Left ventricle myocardium inferior (tissue), 1 donor: Measurements from ENCODE around the gene CORO2A. TPM values are rescaled to one million over a fixed set of nuclear protein-coding genes. Genes with fewer than 3 reads are reported as not detected.
"Not testable (repeated sequence)": the region's sequence is repeated elsewhere in the genome, so short reads cannot be mapped to it uniquely, and the experiment has no call there.

Experiments
- DNase-seq: peaks from one replicate; pipeline ENCODE4 v3.0.0-alpha.2; 2020
- H3K27ac ChIP-seq: fragments of 200-600 bp; replicated peaks from 2 replicates; pipeline ENCODE4 v1.8.0; 2021
- H3K27me3 ChIP-seq: fragments of 200-600 bp; 2 replicates; pipeline ENCODE4 v1.8.0; 2021; ENCODE audit warnings: low read depth
- H3K36me3 ChIP-seq: fragments of 200-600 bp; 2 replicates; pipeline ENCODE4 v1.8.0; 2021
- H3K4me1 ChIP-seq: fragments of 200-600 bp; 2 replicates; pipeline ENCODE4 v1.8.0; 2021
- H3K4me3 ChIP-seq: fragments of 200-600 bp; 2 replicates; pipeline ENCODE4 v1.8.0; 2021; ENCODE audit warnings: mild to moderate bottlenecking, moderate library complexity
- H3K9me3 ChIP-seq: fragments of 200-600 bp; replicated peaks from 2 replicates; pipeline ENCODE4 v1.8.0; 2021
- CTCF ChIP-seq: fragments of 200-600 bp; IDR thresholded peaks from 2 replicates; pipeline ENCODE4 v1.8.0; 2021; ENCODE audit warnings: antibody characterized with exemption, mild to moderate bottlenecking, borderline replicate concordance
- intact Hi-C: fragments of 100-400 bp; cut with micrococcal nuclease; formaldehyde crosslinking; loops from one replicate; pipeline ENCODE4 v1.11.0; 2022
- total RNA-seq: library from RNA; stranded (reverse); fragmentation: NEBNext Ultra II Directional; extraction: Animal tissue kit (Norgen Biotek cat#: 25700); gene quantifications from one replicate; pipeline ENCODE4 v1.2.1, GENCODE V29; 2021
- donor health status: DM: no; HTN: yes; CAD: no; lungs with severe emphysema.

The CORO2A gene
- total RNA-seq, 1 donor from 2014 or later, result 0.14 TPM

GRCh38 chr9:98132806-98133631 lies 59.4 kb downstream of the CORO2A start:
- no peaks in the 10 kb centered on the region for H3K36me3 ChIP-seq
- H3K27ac ChIP-seq, result no peak overlapping the region
- no peak for TF ChIP-seq CTCF
- DNase-seq, result no peak
- peaks cover 23% of the 10 kb centered on the region for H3K27me3 ChIP-seq
- H3K4me3 ChIP-seq, result no peak overlapping the region
- intact Hi-C loops, result no loop called here
- H3K4me1 ChIP-seq, result no peaks in the 10 kb centered on the region
- no peaks in the 10 kb centered on the region for H3K9me3 ChIP-seq

DNA sequence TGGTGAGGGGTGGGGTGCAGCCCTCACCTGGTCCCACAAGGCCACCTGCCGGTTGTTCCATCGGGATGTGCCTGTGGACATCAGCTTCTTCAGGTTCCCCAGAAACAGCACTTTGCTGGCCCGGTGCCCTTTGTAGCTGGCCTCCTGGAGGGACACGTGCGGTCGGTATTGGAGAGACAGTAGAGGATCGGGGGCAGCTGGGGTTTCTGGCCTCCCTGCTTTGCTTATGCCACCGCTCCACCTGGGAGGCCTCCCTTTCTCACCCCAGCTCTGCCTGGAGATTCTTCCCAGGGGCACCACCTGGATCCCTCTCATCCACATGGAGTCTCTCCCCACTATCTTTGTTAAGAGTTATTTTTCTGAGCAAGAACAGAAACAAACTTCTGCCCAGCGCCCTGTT lies 60.3 kb downstream of the CORO2A start:
- Histone ChIP-seq H3K9me3 (no peaks in the 10 kb centered on the region), H3K27me3 (peaks cover 23% of the 10 kb centered on the region), H3K36me3 (no peaks in the 10 kb centered on the region), H3K4me3 (no peak overlapping the region), H3K4me1 (no peaks in the 10 kb centered on the region), H3K27ac (no peak overlapping the region)
- no peak for TF ChIP-seq CTCF
- intact Hi-C loops, result no loop called here
- DNase-seq, result no peak

- no peaks in the 10 kb centered on the region for H3K9me3 ChIP-seq
- H3K4me3 ChIP-seq, result no peak overlapping the region
- H3K27me3 ChIP-seq, result peaks cover 23% of the 10 kb centered on the region
- no peak for TF ChIP-seq CTCF
- H3K27ac ChIP-seq, result no peak overlapping the region
- intact Hi-C loops, result no loop called here
- H3K36me3 ChIP-seq, result no peaks in the 10 kb centered on the region
- H3K4me1 ChIP-seq, result no peaks in the 10 kb centered on the region
- DNase-seq, result no peak
These were observed 61.7 kb downstream of the CORO2A start for GRCh38 chr9:98130576-98131228.

DNA sequence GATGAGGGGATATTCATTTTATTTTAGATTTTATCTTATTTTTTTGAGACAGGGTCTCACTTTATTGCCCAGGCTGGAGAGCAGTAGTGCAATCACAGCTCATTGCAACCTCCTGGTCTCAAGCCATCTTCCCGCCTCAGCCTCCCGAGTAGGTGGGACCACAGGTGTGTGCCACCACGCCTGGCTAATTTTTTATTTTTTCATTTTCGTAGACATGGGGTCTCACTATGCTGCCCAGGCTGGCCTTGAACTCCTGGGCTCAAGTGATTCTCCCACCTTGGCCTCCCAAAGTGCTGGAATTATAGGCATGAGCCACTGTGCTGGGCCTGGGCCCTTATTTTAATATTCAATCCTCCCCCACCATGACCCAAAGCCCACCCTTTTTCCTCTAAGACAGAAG lies 62.4 kb downstream of the CORO2A start:
- H3K4me3 ChIP-seq, H3K4me1 ChIP-seq, DNase-seq, intact Hi-C loops, H3K36me3 ChIP-seq, H3K27ac ChIP-seq, H3K9me3 ChIP-seq: not testable (repeated sequence)
- peaks cover 19% of the 10 kb centered on the region for H3K27me3 ChIP-seq

GRCh38 chr9:98129451-98129881 lies 63.0 kb downstream of the CORO2A start:
- H3K36me3 ChIP-seq, result no peaks in the 10 kb centered on the region
- intact Hi-C loops, result no loop called here
- no peak overlapping the region for H3K27ac ChIP-seq
- DNase-seq, result no peak
- no peak for TF ChIP-seq CTCF
- no peak overlapping the region for H3K4me3 ChIP-seq
- H3K4me1 ChIP-seq, result no peaks in the 10 kb centered on the region
- H3K9me3 ChIP-seq, result no peaks in the 10 kb centered on the region
- peaks cover 18% of the 10 kb centered on the region for H3K27me3 ChIP-seq

- intact Hi-C loops, result no loop called here
- H3K4me3 ChIP-seq, result no peak overlapping the region
- no peaks in the 10 kb centered on the region for H3K36me3 ChIP-seq
- H3K4me1 ChIP-seq, result no peaks in the 10 kb centered on the region
- no peak for DNase-seq
- H3K27me3 ChIP-seq, result peaks cover 17% of the 10 kb centered on the region
- no peaks in the 10 kb centered on the region for H3K9me3 ChIP-seq
- TF ChIP-seq CTCF, result no peak
- no peak overlapping the region for H3K27ac ChIP-seq
These were observed 64.1 kb downstream of the CORO2A start for GRCh38 chr9:98128316-98128715.
